Gastroesophageal sphincter (tissue), 3 donors: Measurements from ENCODE around the gene SGCE.

Experiments
- EP300 ChIP-seq: sonication (generic); formaldehyde crosslinking; IDR thresholded peaks from one replicate; pipeline ENCODE4 v1.6.1; 2017; ENCODE audit warnings: antibody characterized with exemption, mild to moderate bottlenecking
- POLR2A ChIP-seq, 2 donors: fragments of 450-650 bp; IDR thresholded peaks; one replicate each; pipeline ENCODE4 v1.6.1; 2017; ENCODE audit warnings: antibody characterized with exemption in 2 of 2, mild to moderate bottlenecking in 2 of 2, moderate library complexity in 1 of 2
- TF ChIP-seq, protein P1 (sequence below), 4 experiments: fragments of 200-600 bp in 2 of 4; fragments of 450-650 bp in 2 of 4; sonication (generic) in 1 of 4; IDR thresholded peaks; one replicate each; pipeline ENCODE4 v1.5.1; 2017 to 2019; ENCODE audit warnings: antibody characterized with exemption in 4 of 4, mild to moderate bottlenecking in 2 of 4, moderate library complexity in 2 of 4

DNA sequence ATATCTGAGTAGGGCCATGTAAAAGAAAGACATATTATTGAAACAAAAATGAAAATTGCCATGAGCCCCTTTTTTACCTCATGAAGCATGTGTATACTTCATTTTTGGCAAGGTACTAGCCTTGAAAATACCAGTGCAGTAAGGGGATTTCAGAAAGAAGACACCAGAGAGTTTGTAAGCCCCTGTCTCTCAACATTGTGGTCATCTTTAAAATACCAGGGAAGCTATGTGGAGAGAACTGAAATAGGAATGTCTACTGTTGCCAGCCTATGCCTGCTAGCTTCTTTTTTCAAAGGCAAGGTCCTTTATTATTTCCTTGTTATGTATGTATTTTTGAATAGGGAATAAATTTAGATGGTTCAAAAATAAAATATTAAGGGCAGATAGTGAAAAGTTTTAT is 88.5 kb downstream of the SGCE start:
- TF ChIP-seq POLR2A (IDR thresholded peaks at IDR 0.05) (no peak), EP300 (no peak)
- TF ChIP-seq, protein P1, sequence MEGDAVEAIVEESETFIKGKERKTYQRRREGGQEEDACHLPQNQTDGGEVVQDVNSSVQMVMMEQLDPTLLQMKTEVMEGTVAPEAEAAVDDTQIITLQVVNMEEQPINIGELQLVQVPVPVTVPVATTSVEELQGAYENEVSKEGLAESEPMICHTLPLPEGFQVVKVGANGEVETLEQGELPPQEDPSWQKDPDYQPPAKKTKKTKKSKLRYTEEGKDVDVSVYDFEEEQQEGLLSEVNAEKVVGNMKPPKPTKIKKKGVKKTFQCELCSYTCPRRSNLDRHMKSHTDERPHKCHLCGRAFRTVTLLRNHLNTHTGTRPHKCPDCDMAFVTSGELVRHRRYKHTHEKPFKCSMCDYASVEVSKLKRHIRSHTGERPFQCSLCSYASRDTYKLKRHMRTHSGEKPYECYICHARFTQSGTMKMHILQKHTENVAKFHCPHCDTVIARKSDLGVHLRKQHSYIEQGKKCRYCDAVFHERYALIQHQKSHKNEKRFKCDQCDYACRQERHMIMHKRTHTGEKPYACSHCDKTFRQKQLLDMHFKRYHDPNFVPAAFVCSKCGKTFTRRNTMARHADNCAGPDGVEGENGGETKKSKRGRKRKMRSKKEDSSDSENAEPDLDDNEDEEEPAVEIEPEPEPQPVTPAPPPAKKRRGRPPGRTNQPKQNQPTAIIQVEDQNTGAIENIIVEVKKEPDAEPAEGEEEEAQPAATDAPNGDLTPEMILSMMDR (IDR thresholded peaks at IDR 0.05): no peak
